Measurements from ENCODE around the gene SH3BP5. TPM values are rescaled to one million over a fixed set of nuclear protein-coding genes. Genes with fewer than 3 reads are reported as not detected.

SH3BP5 gene
- total RNA-seq, 1 donor from 2014 or later, result 5.9 TPM

DNA sequence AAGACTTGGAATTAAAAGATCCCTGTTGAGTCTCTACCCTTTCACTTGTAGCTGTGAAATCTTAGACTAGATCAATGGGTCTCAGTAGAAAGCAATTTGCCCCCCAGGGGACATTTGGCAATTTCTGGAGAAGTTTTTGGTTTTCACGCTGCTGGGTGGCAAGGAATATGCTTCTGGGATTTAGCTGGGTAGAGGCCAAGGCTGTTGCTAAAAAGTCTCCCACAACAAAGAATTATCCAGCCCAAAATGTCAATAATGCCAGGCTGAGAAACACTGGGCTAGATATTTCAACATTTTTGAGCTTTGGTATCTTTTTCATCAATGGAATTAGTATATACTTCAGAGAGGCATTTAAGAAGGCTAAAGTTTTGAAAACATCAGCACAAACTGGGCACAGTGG lies 117.6 kb downstream of the SH3BP5 start:
- Mint-ChIP-seq H3K27ac (ENCODE audit: unreplicated experiment) (no peak overlapping the region), H3K4me1 (ENCODE audit: unreplicated experiment) (peaks cover under 1% of the 10 kb centered on the region), H3K4me3 (ENCODE audit: unreplicated experiment) (no peak overlapping the region), H3K27me3 (ENCODE audit: unreplicated experiment) (no peaks in the 10 kb centered on the region), H3K36me3 (ENCODE audit: unreplicated experiment) (peaks cover 62% of the 10 kb centered on the region), H3K9me3 (ENCODE audit: unreplicated experiment) (no peaks in the 10 kb centered on the region)
- DNase-seq (ENCODE audit: extremely low spot score, unreplicated experiment), result no peak
- TF ChIP-seq, protein P1, sequence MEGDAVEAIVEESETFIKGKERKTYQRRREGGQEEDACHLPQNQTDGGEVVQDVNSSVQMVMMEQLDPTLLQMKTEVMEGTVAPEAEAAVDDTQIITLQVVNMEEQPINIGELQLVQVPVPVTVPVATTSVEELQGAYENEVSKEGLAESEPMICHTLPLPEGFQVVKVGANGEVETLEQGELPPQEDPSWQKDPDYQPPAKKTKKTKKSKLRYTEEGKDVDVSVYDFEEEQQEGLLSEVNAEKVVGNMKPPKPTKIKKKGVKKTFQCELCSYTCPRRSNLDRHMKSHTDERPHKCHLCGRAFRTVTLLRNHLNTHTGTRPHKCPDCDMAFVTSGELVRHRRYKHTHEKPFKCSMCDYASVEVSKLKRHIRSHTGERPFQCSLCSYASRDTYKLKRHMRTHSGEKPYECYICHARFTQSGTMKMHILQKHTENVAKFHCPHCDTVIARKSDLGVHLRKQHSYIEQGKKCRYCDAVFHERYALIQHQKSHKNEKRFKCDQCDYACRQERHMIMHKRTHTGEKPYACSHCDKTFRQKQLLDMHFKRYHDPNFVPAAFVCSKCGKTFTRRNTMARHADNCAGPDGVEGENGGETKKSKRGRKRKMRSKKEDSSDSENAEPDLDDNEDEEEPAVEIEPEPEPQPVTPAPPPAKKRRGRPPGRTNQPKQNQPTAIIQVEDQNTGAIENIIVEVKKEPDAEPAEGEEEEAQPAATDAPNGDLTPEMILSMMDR (IDR thresholded peaks at IDR 0.05), result no peak

DNA sequence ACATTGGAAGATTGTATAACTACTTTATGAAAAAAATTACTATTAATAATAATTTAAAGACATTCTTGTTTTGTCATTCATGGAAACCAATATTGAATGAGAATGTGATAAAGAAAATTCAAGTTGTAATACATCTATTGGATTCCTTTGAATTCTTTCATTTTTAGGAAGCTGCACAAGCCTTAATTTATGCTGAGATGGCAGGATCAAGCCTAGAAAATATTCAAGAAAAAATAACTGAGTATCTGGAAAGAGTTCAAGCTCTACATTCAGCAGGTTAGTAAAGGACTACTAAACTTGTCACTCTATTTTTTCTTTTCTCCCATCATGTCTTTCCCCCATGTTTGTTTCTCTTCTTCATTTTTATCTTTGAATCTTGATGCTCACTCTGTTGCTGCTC lies 120.4 kb downstream of the SH3BP5 start:
- H3K4me3 Mint-ChIP-seq (ENCODE audit: unreplicated experiment), result no peak overlapping the region
- peaks cover 20% of the 10 kb centered on the region for H3K4me1 Mint-ChIP-seq (ENCODE audit: unreplicated experiment)
- no peak for DNase-seq (ENCODE audit: extremely low spot score, unreplicated experiment)
- peaks cover 38% of the 10 kb centered on the region for H3K36me3 Mint-ChIP-seq (ENCODE audit: unreplicated experiment)
- H3K27ac Mint-ChIP-seq (ENCODE audit: unreplicated experiment), result no peak overlapping the region
- no peaks in the 10 kb centered on the region for H3K9me3 Mint-ChIP-seq (ENCODE audit: unreplicated experiment)
- H3K27me3 Mint-ChIP-seq (ENCODE audit: unreplicated experiment), result no peaks in the 10 kb centered on the region
- TF ChIP-seq, protein P1 (IDR thresholded peaks at IDR 0.05), result no peak

DNA sequence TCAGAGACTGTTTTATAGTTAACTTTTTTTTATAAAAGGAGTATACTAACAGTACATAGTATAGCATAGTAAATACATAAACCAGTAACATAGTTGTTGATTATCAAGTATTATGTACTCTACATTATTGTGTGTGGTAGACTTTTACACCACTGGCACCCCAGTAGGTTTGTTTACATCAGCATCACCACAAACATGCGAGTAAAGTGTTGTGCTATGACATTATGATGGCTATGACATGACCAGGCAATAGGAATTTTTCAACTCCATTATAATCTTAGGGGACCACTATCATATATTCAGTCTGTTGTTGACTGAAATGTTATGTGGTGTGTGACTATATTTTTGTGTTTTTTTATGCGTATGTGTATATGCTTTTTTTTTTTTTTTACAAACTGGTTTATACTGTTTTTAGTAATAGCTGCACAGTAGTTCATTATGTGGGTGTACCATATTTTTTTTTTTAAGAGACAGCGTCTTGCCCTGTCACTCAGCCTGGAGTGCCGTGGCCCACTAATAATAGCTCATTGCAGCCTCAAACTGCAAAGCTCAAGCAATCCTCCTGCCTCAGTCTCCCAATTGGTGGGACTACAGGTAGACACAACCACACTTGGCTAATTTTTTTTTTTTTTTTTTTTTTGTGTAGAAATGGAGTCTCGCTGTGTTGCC lies 124.4 kb downstream of the SH3BP5 start:
- peaks cover 13% of the 10 kb centered on the region for H3K36me3 Mint-ChIP-seq (ENCODE audit: unreplicated experiment)
- H3K4me1 Mint-ChIP-seq (ENCODE audit: unreplicated experiment), result peaks cover 27% of the 10 kb centered on the region
- DNase-seq (ENCODE audit: extremely low spot score, unreplicated experiment), result no peak
- peak overlapping the region; percentile 87 for H3K4me3 Mint-ChIP-seq (ENCODE audit: unreplicated experiment)
- TF ChIP-seq, protein P1 (IDR thresholded peaks at IDR 0.05), result no peak
- no peaks in the 10 kb centered on the region for H3K27me3 Mint-ChIP-seq (ENCODE audit: unreplicated experiment)
- H3K9me3 Mint-ChIP-seq (ENCODE audit: unreplicated experiment), result no peaks in the 10 kb centered on the region
- H3K27ac Mint-ChIP-seq (ENCODE audit: unreplicated experiment), result peak overlapping the region; percentile 80

DNA sequence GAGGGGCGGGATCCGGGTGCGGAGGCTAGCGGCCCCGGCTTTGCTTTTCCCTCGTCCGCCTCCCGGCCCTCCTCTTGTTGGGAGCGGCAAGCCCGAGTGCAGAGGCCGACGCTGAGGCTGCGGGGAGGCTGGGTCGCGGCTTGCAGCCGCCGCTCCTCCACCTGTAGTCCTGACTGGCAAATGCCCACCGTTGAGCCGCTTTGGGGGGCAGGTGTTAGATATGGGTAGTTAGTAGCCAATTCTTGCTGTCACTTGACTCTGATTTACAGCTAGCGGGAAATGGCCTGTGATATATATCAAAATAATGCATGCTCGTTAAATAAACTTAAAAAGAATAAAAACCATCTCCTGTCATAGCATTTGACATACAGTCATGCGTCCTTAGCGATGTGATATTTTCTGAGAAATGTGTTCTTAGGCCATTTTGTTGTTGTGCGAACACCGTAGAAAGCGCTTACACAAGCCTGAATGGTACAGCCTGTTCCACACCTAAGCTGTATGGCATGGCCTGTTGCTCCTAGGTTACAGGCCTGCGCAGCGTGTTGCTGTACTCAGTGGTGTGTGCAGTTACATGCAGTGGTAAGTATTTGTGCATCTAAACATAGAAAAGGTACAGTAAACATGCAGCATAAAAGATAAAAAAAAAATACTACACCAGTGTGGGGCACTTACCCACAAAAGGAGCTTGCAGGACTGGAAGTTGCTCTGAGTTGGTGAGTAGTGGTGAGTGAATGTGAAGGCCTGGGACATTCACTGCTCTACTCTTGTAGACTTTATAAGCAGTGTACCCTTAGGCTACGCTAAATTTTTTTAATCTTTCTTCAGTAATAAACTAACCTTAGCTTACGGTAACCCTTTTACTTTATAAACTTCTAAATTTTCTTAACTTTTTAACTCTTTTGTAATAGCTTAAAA lies 125.5 kb downstream of the SH3BP5 start:
- H3K27ac Mint-ChIP-seq (ENCODE audit: unreplicated experiment), result peak overlapping the region; percentile 80
- TF ChIP-seq, protein P1 (IDR thresholded peaks at IDR 0.05), result no peak
- DNase-seq (ENCODE audit: extremely low spot score, unreplicated experiment), result no peak
- H3K27me3 Mint-ChIP-seq (ENCODE audit: unreplicated experiment), result no peaks in the 10 kb centered on the region
- peak overlapping the region; percentile 87 for H3K4me3 Mint-ChIP-seq (ENCODE audit: unreplicated experiment)
- no peaks in the 10 kb centered on the region for H3K9me3 Mint-ChIP-seq (ENCODE audit: unreplicated experiment)
- H3K36me3 Mint-ChIP-seq (ENCODE audit: unreplicated experiment), result peaks cover 4% of the 10 kb centered on the region
- H3K4me1 Mint-ChIP-seq (ENCODE audit: unreplicated experiment), result peaks cover 27% of the 10 kb centered on the region

Measured in osteocyte (in vitro differentiated cells).